Endothelial cell (in vitro differentiated cells): Measurements from ENCODE around the gene MAFF. TPM values are rescaled to one million over a fixed set of nuclear protein-coding genes. Genes with fewer than 3 reads are reported as not detected.

Experiments used
- DNase-seq: peaks from one replicate; pipeline ENCODE4 v3.0.0; 2021; ENCODE audit warnings: low spot score
- H3K27ac Mint-ChIP-seq: one replicate; pipeline ENCODE4 v1.8.0; 2021; ENCODE audit warnings: mixed read lengths, inconsistent platforms; ENCODE audit not compliant: unreplicated experiment
- H3K27me3 Mint-ChIP-seq: one replicate; pipeline ENCODE4 v1.8.0; 2021; ENCODE audit warnings: mild to moderate bottlenecking, moderate library complexity, mixed read lengths, inconsistent platforms; ENCODE audit not compliant: unreplicated experiment
- H3K36me3 Mint-ChIP-seq: one replicate; pipeline ENCODE4 v1.8.0; 2021; ENCODE audit warnings: mild to moderate bottlenecking, low read depth, mixed read lengths, inconsistent platforms; ENCODE audit not compliant: unreplicated experiment
- H3K4me1 Mint-ChIP-seq: one replicate; pipeline ENCODE4 v1.8.0; 2021; ENCODE audit warnings: mild to moderate bottlenecking, mixed read lengths, inconsistent platforms; ENCODE audit not compliant: unreplicated experiment
- H3K4me3 Mint-ChIP-seq: one replicate; pipeline ENCODE4 v1.8.0; 2021; ENCODE audit warnings: mild to moderate bottlenecking, mixed read lengths, inconsistent platforms; ENCODE audit not compliant: unreplicated experiment
- H3K9me3 Mint-ChIP-seq: one replicate; pipeline ENCODE4 v1.8.0; 2021; ENCODE audit warnings: mixed read lengths, inconsistent platforms; ENCODE audit not compliant: unreplicated experiment
- CTCF ChIP-seq: fragments of 200-600 bp; sonication (generic); IDR thresholded peaks from one replicate; pipeline ENCODE4 v1.5.0; 2021; ENCODE audit warnings: antibody characterized with exemption; ENCODE audit not compliant: unreplicated experiment
- total RNA-seq: library from RNA; stranded (reverse); fragmentation: NEBNext Ultra II Directional; extraction: Animal tissue kit (Norgen Biotek cat#: 25700); gene quantifications from one replicate; pipeline ENCODE4 v1.2.1, GENCODE V29; 2021; ENCODE audit not compliant: unreplicated experiment

MAFF gene
- total RNA-seq, 1 donor from 2014 or later: 3.5 TPM

DNA sequence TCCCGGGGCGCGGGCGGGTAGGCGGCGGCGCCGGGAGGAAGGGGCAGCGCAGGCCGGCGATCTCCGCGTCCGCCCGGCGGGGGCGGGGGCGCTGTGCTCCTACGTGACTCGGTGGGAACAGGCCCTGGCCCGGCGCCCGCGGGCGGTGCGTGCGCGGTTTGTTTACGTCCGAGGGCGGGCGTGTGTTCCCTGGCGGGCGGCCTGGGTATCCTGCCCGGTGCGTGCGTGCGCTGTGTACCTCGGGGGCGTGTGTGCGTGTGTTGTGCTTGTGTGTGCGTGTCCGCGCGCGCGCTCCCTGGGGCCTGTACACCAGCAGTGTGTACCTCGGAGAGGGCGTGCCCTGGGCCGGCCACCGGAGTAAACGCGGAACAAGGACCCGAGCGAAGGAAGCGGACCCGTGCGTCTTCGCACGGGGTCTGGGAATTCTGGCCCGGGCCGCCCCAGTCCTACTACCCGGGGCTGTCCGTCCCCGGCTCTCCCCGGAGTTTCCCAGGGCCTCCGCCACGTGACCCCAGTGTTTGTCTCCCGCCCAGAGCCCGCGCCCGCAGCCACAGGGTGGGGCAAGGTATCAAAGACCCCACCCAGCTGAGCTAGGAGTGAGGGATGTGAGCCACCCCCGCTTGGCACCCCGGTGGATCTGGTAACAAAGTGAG is 769 bp downstream of the MAFF start:
- peaks cover 23% of the 10 kb centered on the region for H3K4me1 Mint-ChIP-seq
- H3K36me3 Mint-ChIP-seq: no peaks in the 10 kb centered on the region
- no peaks in the 10 kb centered on the region for H3K9me3 Mint-ChIP-seq
- peak; percentile 65 for DNase-seq
- H3K27me3 Mint-ChIP-seq: peaks cover 15% of the 10 kb centered on the region
- no peak for TF ChIP-seq CTCF
- no peak overlapping the region for H3K27ac Mint-ChIP-seq
- peak overlapping the region; percentile 85 for H3K4me3 Mint-ChIP-seq

- H3K27ac Mint-ChIP-seq: no peak overlapping the region
- H3K4me3 Mint-ChIP-seq: peak overlapping the region; percentile 83
- peaks cover 15% of the 10 kb centered on the region for H3K27me3 Mint-ChIP-seq
- no peaks in the 10 kb centered on the region for H3K9me3 Mint-ChIP-seq
- DNase-seq: no peak
- H3K4me1 Mint-ChIP-seq: peaks cover 23% of the 10 kb centered on the region
- no peak for TF ChIP-seq CTCF
- no peaks in the 10 kb centered on the region for H3K36me3 Mint-ChIP-seq
These were observed 1.5 kb downstream of the MAFF start for GRCh38 chr22:38203090-38203810.

DNA sequence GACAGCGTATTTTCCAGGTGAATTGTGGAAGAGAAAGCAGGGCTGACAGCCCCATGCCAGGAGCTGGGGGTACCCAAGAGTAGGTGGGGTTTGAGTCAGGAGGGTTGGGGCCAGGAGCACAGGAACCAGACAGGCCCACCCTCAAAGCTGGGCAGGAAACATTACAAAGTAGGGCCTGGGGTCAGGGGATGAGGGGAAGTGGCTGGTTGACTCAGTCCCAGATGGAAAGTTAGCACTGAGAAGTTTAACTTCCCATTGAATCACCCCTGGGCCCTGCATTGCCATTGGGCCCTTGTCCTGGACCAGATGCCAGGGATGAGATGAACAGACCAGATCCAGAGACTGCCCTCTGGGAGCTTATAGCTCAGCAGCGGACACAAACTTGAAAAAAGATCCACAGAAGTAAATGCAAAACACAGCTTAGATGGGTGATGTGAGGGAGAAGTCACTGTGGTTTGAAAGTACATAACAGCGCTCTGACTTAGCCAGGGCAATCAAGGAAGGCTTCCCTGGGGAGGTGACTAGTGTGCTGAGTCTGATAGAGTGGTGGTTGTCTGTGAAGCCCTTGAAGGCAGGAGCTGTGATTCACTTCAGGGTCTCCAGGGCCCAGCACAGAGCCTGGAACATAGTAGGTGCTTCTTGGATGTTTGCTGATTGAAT is 2.2 kb downstream of the MAFF start:
- peak overlapping the region; percentile 70 for H3K4me3 Mint-ChIP-seq
- H3K27ac Mint-ChIP-seq: no peak overlapping the region
- H3K9me3 Mint-ChIP-seq: no peaks in the 10 kb centered on the region

DNA sequence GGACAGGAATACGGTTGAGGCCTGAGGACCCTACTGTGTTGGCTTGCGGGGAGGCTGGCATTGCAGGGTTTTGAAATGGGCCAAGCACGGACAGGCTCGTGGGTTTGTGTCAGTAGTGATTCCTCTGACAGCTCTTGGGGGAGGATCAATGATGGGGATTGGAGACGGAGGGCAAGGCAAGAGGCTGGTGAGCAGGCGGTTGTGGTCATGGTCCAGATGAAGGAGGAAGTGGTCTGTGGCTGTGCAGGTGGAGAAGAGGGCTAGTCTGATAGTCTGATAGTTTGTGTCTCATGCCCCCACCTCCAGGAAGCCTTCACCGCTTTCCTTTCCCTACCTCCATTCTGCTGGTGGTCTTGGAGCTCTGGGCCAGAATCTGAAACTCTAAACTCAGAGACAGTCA is 3.0 kb downstream of the MAFF start:
- Mint-ChIP-seq H3K9me3 (no peaks in the 10 kb centered on the region), H3K4me1 (peaks cover 23% of the 10 kb centered on the region), H3K36me3 (peaks cover 2% of the 10 kb centered on the region), H3K27me3 (peaks cover 16% of the 10 kb centered on the region), H3K27ac (peak overlapping the region; percentile 57), H3K4me3 (peak overlapping the region; percentile 75)
- DNase-seq: no peak
- TF ChIP-seq CTCF: no peak

More for the DNA sequence above, 2.2 kb downstream of the MAFF start:
- Mint-ChIP-seq H3K4me1 (peaks cover 23% of the 10 kb centered on the region), H3K27me3 (peaks cover 17% of the 10 kb centered on the region), H3K36me3 (no peaks in the 10 kb centered on the region)
- TF ChIP-seq CTCF: no peak
- no peak for DNase-seq
